ENCODE data around the gene LRMDA.
"Not testable (repeated sequence)": the region's sequence is repeated elsewhere in the genome, so short reads cannot be mapped to it uniquely, and the experiment has no call there.

LRMDA gene

GRCh38 chr10:75508239-75508813 lies 76.9 kb downstream of the LRMDA start:
- DNase-seq (ENCODE audit: low spot score) = peak; percentile 15

GRCh38 chr10:75508814-75509306 lies 77.4 kb downstream of the LRMDA start:
- DNase-seq (ENCODE audit: low spot score) = peak; percentile 19

- DNase-seq (ENCODE audit: low spot score) = no peak
Observed at GRCh38 chr10:75509706-75510105, 78.3 kb downstream of the LRMDA start.

- DNase-seq (ENCODE audit: low spot score) = no peak
Observed at GRCh38 chr10:75511011-75511410, 79.6 kb downstream of the LRMDA start.

GRCh38 chr10:75512203-75512933 lies 80.9 kb downstream of the LRMDA start:
- DNase-seq (ENCODE audit: low spot score) = no peak

- no peak for DNase-seq (ENCODE audit: low spot score)
Observed at GRCh38 chr10:75513292-75513885, 82.0 kb downstream of the LRMDA start.

GRCh38 chr10:75514830-75515229 lies 83.4 kb downstream of the LRMDA start:
- DNase-seq (ENCODE audit: low spot score) = no peak

- not testable (repeated sequence) for DNase-seq (ENCODE audit: low spot score)
Observed at GRCh38 chr10:75516154-75516553, 84.7 kb downstream of the LRMDA start.

GRCh38 chr10:75519213-75519612 lies 87.8 kb downstream of the LRMDA start:
- not testable (repeated sequence) for DNase-seq (ENCODE audit: low spot score)

- DNase-seq (ENCODE audit: low spot score) = not testable (repeated sequence)
Observed at GRCh38 chr10:75521194-75521829, 89.9 kb downstream of the LRMDA start.

GRCh38 chr10:75525067-75525466 lies 93.6 kb downstream of the LRMDA start:
- no peak for DNase-seq (ENCODE audit: low spot score)

GRCh38 chr10:75525646-75526045 lies 94.2 kb downstream of the LRMDA start:
- peak; percentile 16 for DNase-seq (ENCODE audit: low spot score)

GRCh38 chr10:75527542-75527941 lies 96.1 kb downstream of the LRMDA start:
- DNase-seq (ENCODE audit: low spot score) = no peak

- no peak for DNase-seq (ENCODE audit: low spot score)
Observed at GRCh38 chr10:75528392-75528791, 97.0 kb downstream of the LRMDA start.

- DNase-seq (ENCODE audit: low spot score) = peak; percentile 35
Observed at GRCh38 chr10:75530299-75530698, 98.9 kb downstream of the LRMDA start.

- DNase-seq (ENCODE audit: low spot score) = no peak
Observed at GRCh38 chr10:75531571-75532031, 100.2 kb downstream of the LRMDA start.

- DNase-seq (ENCODE audit: low spot score) = no peak
Observed at GRCh38 chr10:75532253-75532924, 101.0 kb downstream of the LRMDA start.

GRCh38 chr10:75538144-75538543 lies 106.7 kb downstream of the LRMDA start:
- no peak for DNase-seq (ENCODE audit: low spot score)

- DNase-seq (ENCODE audit: low spot score) = no peak
Observed at GRCh38 chr10:75538765-75539164, 107.3 kb downstream of the LRMDA start.

- DNase-seq (ENCODE audit: low spot score) = no peak
Observed at GRCh38 chr10:75540357-75540966, 109.0 kb downstream of the LRMDA start.

- no peak for DNase-seq (ENCODE audit: low spot score)
Observed at GRCh38 chr10:75540981-75541380, 109.6 kb downstream of the LRMDA start.

- DNase-seq (ENCODE audit: low spot score) = no peak
Observed at GRCh38 chr10:75541411-75541810, 110.0 kb downstream of the LRMDA start.
